Chondrocyte (in vitro differentiated cells): ENCODE data around the gene OR7D2. TPM values are rescaled to one million over a fixed set of nuclear protein-coding genes. Genes with fewer than 3 reads are reported as not detected.

Source experiments
- DNase-seq: peaks from one replicate; pipeline ENCODE4 v3.0.0; 2021; ENCODE audit warnings: mixed read lengths, low spot score
- H3K27ac Mint-ChIP-seq: one replicate; pipeline ENCODE4 v1.8.0; 2021; ENCODE audit warnings: mild to moderate bottlenecking, moderate library complexity, mixed read lengths; ENCODE audit not compliant: unreplicated experiment
- H3K27me3 Mint-ChIP-seq: 2 replicates; pipeline ENCODE4 v1.8.0; 2021; ENCODE audit warnings: low read depth, mixed read lengths
- H3K36me3 Mint-ChIP-seq: 2 replicates; pipeline ENCODE4 v1.8.0; 2021; ENCODE audit warnings: low read depth, mixed read lengths
- H3K4me1 Mint-ChIP-seq: 2 replicates; pipeline ENCODE4 v1.8.0; 2021; ENCODE audit warnings: low read depth, mild to moderate bottlenecking, mixed read lengths
- H3K4me3 Mint-ChIP-seq: one replicate; pipeline ENCODE4 v1.8.0; 2021; ENCODE audit warnings: mild to moderate bottlenecking, moderate library complexity, mixed read lengths; ENCODE audit not compliant: unreplicated experiment
- H3K9me3 Mint-ChIP-seq: 2 replicates; pipeline ENCODE4 v1.8.0; 2021; ENCODE audit warnings: low read depth, mixed read lengths
- CTCF ChIP-seq: fragments of 200-600 bp; sonication (generic); IDR thresholded peaks from 2 replicates; pipeline ENCODE4 v1.5.0; 2021; ENCODE audit warnings: antibody characterized with exemption, mild to moderate bottlenecking, moderate library complexity
- total RNA-seq: library from RNA; stranded (reverse); gene quantifications from 3 replicates; pipeline ENCODE4 v1.2.1, GENCODE V29; 2021

Gene OR7D2
- total RNA-seq, 1 donor from 2014 or later: 0.60 TPM

- H3K4me1 Mint-ChIP-seq: peaks cover 5% of the 10 kb centered on the region
- TF ChIP-seq CTCF: no peak
- H3K27me3 Mint-ChIP-seq: no peaks in the 10 kb centered on the region
- DNase-seq: no peak
- H3K36me3 Mint-ChIP-seq: peaks cover 40% of the 10 kb centered on the region
- peaks cover 41% of the 10 kb centered on the region for H3K9me3 Mint-ChIP-seq
- no peak overlapping the region for H3K4me3 Mint-ChIP-seq
- no peak overlapping the region for H3K27ac Mint-ChIP-seq
Observed at GRCh38 chr19:9151367-9151766, 27.4 kb upstream of the OR7D2 start.

GRCh38 chr19:9155591-9155990 lies 23.2 kb upstream of the OR7D2 start:
- Mint-ChIP-seq H3K4me3 (no peak overlapping the region), H3K27ac (no peak overlapping the region), H3K36me3 (peaks cover 70% of the 10 kb centered on the region), H3K4me1 (no peaks in the 10 kb centered on the region), H3K9me3 (peaks cover 53% of the 10 kb centered on the region), H3K27me3 (no peaks in the 10 kb centered on the region)
- no peak for DNase-seq
- no peak for TF ChIP-seq CTCF

- H3K4me3 Mint-ChIP-seq: no peak overlapping the region
Observed at GRCh38 chr19:9156304-9156703, 22.5 kb upstream of the OR7D2 start.

GRCh38 chr19:9159891-9160290 lies 18.9 kb upstream of the OR7D2 start:
- peaks cover 84% of the 10 kb centered on the region for H3K36me3 Mint-ChIP-seq
- H3K4me1 Mint-ChIP-seq: no peaks in the 10 kb centered on the region
- no peak for TF ChIP-seq CTCF
- no peak overlapping the region for H3K27ac Mint-ChIP-seq
- peaks cover 43% of the 10 kb centered on the region for H3K9me3 Mint-ChIP-seq
- no peak overlapping the region for H3K4me3 Mint-ChIP-seq
- no peaks in the 10 kb centered on the region for H3K27me3 Mint-ChIP-seq
- no peak for DNase-seq

More at GRCh38 chr19:9156304-9156703, 22.5 kb upstream of the OR7D2 start:
- peaks cover 56% of the 10 kb centered on the region for H3K9me3 Mint-ChIP-seq
- H3K27ac Mint-ChIP-seq: no peak overlapping the region
- no peak for DNase-seq
- H3K4me1 Mint-ChIP-seq: no peaks in the 10 kb centered on the region
- H3K36me3 Mint-ChIP-seq: peaks cover 74% of the 10 kb centered on the region
- no peaks in the 10 kb centered on the region for H3K27me3 Mint-ChIP-seq
- TF ChIP-seq CTCF: no peak

- Mint-ChIP-seq H3K27ac (no peak overlapping the region), H3K4me1 (no peaks in the 10 kb centered on the region), H3K9me3 (peaks cover 32% of the 10 kb centered on the region), H3K27me3 (no peaks in the 10 kb centered on the region), H3K4me3 (no peak overlapping the region), H3K36me3 (peaks cover 76% of the 10 kb centered on the region)
- no peak for TF ChIP-seq CTCF
- no peak for DNase-seq
Observed at GRCh38 chr19:9161427-9161826, 17.4 kb upstream of the OR7D2 start.
